Measurements from ENCODE around the gene BET1.

DNA sequence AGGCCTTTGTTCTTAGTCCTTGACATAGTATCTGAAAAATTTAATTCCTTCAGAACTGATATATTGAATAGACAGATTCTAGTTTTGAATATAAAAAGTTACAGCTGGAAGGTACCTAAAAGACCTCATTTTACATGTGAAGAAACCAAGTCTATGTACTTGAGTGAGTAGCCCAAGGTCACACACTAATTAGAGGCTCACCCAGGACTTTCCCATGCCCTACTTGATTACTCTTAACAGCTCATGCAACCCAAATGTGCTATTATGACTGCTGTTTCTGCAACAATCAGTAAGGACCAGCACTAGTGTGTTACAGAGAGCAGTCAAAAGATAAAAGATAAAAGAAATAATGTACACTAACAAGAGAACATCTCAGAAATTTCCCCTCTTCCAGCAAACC is 40.7 kb upstream of the BET1 start:
- TF ChIP-seq, protein P1, sequence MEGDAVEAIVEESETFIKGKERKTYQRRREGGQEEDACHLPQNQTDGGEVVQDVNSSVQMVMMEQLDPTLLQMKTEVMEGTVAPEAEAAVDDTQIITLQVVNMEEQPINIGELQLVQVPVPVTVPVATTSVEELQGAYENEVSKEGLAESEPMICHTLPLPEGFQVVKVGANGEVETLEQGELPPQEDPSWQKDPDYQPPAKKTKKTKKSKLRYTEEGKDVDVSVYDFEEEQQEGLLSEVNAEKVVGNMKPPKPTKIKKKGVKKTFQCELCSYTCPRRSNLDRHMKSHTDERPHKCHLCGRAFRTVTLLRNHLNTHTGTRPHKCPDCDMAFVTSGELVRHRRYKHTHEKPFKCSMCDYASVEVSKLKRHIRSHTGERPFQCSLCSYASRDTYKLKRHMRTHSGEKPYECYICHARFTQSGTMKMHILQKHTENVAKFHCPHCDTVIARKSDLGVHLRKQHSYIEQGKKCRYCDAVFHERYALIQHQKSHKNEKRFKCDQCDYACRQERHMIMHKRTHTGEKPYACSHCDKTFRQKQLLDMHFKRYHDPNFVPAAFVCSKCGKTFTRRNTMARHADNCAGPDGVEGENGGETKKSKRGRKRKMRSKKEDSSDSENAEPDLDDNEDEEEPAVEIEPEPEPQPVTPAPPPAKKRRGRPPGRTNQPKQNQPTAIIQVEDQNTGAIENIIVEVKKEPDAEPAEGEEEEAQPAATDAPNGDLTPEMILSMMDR (IDR thresholded peaks at IDR 0.05): no peak
- no peak for TF ChIP-seq SIN3A (IDR thresholded peaks at IDR 0.05; ENCODE audit: borderline replicate concordance, insufficient read depth, low read depth, low read length)
- no peak for TF ChIP-seq TCF7L2 (IDR thresholded peaks at IDR 0.05; ENCODE audit: low read depth, low read length)
- TF ChIP-seq, protein P2, sequence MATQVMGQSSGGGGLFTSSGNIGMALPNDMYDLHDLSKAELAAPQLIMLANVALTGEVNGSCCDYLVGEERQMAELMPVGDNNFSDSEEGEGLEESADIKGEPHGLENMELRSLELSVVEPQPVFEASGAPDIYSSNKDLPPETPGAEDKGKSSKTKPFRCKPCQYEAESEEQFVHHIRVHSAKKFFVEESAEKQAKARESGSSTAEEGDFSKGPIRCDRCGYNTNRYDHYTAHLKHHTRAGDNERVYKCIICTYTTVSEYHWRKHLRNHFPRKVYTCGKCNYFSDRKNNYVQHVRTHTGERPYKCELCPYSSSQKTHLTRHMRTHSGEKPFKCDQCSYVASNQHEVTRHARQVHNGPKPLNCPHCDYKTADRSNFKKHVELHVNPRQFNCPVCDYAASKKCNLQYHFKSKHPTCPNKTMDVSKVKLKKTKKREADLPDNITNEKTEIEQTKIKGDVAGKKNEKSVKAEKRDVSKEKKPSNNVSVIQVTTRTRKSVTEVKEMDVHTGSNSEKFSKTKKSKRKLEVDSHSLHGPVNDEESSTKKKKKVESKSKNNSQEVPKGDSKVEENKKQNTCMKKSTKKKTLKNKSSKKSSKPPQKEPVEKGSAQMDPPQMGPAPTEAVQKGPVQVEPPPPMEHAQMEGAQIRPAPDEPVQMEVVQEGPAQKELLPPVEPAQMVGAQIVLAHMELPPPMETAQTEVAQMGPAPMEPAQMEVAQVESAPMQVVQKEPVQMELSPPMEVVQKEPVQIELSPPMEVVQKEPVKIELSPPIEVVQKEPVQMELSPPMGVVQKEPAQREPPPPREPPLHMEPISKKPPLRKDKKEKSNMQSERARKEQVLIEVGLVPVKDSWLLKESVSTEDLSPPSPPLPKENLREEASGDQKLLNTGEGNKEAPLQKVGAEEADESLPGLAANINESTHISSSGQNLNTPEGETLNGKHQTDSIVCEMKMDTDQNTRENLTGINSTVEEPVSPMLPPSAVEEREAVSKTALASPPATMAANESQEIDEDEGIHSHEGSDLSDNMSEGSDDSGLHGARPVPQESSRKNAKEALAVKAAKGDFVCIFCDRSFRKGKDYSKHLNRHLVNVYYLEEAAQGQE (IDR thresholded peaks at IDR 0.05; ENCODE audit: insufficient read depth in 1 of 2, low read depth in 2 of 2, low read length in 1 of 2): no peak
